Measurements from ENCODE around the gene SOWAHA.
"Not testable (repeated sequence)": the region's sequence is repeated elsewhere in the genome, so short reads cannot be mapped to it uniquely, and the experiment has no call there.

Gene SOWAHA

DNA sequence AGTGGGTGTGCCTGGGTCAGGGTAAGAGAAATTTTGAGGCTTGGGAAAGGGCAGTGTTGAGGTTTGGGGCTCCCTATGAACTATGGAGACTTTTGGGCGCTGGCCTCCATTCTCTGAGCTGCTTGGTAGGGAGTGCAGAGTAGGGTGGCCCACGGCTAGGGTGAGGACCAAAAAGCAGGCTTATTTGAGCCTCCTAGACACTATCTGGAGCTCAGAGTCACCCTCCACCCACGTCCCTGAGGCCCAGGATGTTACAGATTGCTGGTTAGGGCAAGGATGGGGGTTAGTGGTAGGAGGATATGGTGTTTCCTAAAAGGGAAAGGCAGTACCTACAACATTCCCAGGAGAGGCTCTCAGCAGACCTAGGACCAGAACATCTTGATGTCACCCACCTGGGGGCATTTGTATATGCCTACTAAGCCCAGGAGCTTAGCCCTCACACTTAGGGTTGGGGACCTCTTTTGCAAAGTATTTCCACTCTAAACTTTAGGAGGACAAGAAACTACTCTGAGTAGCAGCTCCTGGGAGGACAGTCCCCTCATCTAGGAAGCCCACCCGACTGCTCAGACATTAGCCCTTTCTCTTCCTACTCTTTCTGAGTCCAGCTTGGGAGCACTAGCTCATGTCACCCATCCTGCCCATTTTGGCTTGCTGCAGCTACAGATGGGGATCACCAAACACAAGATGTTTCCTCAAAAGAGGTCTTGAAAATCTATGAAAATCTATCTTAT, 15.0 kb downstream of the SOWAHA start:
- DNase-seq, result no peak

DNA sequence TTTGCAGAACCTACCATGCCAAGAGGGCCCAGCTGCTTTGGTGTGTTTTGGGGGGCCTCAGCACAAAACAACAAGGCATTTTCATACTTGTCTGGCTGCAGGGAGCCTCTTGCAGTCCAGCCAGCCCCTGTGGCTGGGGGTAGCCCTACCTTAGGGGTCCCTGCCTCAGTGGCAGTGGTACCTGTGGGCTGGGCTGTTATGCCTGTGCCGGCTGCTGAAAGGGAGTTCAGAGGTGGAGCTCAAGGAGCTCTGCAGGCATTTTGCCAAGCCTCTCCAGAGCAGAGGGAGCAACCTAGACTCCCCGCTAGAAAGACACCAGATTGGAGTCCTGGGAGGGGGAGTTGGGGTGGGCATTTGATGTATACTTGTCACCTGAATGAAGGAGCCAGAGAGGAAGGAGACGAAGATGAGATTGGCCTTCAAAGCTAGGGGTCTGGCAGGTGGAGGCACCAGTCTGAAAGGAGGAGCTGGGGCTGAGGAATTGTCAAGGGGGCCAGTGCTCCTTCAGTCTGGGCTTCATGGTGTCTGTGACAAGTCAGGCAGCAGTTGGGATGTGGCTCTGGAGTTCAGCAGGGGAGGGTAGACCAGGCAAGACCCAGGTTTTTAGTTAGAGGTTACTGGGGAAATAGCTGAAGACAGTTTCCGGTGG, 15.9 kb downstream of the SOWAHA start:
- DNase-seq, result no peak

DNA sequence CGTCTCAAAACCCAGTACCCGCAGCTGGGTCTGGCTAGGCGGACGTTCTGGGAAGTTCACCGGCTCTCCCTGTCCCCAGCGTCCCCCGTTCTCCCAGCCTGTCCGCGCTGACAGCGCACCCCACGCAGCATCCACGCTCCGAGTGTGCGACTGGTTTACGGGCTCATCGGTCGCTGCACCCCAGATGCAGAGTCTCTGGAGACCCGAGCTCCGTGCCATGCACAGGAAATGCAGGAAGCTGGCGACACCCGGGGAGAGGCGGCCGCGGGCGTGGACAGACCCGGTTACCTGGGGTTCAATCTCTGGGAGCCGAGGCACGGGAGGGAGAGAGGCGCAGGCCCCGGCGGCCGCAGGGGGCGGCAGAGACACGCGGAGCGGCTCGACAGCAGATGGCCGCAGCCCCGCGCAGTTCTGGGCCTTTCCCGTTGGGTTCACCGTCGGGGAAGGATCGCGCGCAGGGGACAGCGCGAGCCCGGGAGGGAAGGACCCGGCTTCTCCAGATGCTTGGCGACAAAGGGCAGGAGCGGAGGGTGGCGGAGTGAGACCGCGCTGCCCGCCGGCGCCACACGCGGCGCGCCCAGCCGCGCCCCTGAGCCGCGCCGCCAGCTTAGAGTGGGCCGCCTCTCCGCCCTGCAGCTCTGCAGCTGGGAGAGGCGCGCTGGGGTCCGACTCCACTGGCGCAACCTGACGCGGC, 16.8 kb downstream of the SOWAHA start:
- peak; percentile 63 to 65 for DNase-seq

DNA sequence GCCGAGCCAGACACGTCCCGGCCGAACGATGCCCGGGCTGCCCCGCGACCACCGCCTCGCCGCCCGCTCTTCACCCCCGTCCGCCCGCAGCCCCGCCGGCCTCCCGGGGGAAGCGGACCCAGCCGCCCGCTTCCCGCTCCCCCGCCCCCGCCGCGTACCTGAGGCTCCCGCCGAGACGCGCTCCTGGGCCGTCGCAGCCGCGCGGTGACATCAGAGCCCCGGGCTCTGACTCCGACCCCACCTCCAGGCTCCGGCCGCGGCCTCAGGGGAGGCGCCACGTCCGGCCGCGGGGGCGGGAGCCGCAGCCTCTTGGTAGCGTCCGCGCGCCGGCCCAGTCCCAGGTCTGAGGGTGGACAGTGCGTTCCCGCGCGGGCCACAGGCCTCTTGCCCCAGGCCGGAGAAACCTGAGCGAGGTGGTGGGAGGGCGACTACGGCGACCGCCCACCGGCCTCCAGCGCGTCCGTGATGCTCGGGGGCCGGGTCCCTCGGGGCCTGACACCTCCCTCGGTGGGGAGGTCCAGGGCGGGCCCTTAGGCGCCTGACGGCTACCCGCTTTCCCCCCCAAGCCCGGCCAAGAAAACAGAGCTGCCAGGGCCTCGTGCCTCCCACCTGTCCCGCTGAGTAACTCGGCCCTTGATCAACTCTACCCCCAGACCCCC, 17.5 kb downstream of the SOWAHA start, which contains the start of gene SHROOM1:
TSS of gene SHROOM1 (minus strand) at position 212 of the 659 bp plus-strand sequence. CDS start 4,507 bp downstream, outside the sequence.
- no peak for DNase-seq

DNA sequence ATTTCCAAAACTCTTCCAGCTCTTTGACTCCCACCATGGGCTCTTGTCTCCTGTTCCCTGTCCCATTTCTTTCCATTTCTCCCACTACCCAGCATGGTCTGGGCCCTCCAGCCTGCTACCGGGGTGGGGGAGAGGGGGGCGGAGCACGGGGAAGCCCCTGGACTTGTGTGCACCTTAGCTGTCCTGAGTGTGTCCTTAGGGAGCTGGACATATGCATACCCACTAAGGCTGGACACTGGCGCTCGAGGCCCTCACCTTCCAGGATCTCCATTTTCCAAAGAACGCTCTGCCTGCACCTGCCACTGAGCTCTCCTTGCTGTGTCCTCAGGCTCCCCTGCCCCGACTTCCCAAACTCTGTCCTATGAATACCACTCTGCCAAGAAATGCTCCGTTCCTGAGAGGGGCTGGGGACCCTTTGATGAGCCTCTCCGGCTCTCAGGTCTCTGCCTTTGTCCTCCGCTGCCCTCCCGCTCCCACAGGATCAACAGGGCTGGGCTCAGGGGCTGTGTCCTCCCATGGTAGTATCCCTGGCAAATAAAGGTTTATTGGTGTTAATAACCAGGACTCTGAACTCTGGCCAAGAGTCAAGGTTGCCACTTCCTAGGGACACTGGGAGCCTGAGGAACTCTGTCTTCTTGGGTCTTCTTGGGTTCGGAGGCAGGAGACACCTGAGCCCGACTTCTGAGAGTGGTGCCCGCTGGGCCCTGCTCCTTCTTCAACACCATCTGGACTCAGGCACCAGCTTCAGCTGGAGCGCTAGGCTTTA, 18.2 kb downstream of the SOWAHA start:
- DNase-seq, result no peak

DNA sequence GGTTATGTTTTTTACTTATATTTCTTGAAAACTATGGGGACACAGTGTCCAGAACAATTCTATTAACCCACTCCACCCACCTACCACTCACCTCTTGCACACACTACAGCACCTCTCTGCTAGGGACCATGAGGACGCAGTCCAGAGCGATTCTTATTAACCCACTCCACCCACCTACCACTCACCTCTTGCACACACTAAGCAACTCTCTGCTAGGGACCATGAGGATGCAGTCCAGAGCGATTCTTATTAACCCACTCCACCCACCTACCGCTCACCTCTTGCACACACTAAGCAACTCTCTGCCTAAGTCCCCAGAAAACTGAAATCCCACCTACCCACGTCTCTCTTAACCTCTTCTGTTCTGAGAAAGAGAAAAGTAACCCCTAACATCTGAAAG, 19.5 kb downstream of the SOWAHA start:
- DNase-seq, result no peak

DNA sequence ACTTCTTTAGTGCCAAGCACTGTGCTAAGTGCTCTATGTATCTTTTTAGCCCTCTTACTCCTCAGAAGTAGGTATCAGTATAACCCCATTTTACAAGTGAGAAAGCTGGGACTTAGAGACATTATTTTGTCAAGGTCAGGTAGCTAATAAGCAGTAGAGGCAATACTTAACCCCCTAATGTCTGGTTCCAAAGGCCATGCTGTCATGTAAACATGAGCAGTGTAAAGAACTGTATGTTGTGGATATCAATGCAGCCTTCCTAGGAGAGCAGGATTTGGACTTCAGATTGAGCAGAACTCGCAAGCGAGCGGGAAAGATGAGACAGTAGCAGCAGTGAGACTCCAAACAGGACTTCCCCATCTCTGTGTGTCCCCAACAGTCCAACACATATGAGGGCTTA, 21.0 kb downstream of the SOWAHA start:
- no peak for DNase-seq

DNA sequence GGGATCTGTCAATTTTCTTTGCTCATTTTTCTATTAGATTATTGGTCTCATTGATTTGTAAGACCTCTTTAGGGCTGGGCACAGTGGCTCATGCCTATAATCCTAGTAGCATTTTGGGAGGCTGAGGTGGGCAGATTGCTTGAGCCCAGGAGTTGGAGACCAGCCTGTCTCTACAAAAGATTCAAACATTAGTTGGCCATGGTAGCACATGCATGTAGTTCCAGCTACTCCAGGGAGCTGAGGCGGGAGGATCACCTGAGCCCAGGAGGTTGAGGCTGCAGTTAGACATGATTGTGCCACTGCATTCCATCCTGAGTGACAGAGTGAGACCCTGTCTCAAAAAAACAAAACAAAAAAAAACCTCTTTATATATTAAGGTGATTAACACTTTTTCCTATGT, 23.8 kb downstream of the SOWAHA start:
- no peak for DNase-seq

DNA sequence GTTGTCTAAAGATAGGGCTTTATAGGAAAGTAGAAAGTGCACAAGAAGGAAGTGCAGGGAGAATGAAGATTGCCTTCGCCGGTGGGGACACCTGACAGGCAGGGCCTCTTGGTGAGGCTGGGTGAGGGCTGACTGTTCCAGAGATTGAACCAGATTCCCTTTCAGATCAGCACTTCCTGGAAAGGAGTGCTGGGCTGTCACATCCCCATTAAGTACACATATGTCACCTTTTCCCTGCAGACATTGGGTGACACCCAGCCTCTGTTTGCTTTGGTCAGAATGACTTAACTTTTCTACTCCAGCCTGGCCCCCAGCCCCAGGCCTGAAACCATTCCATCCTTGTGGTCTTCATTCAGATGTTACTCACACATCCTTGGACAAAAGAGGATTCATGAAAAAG, 24.8 kb downstream of the SOWAHA start:
- no peak for DNase-seq

DNA sequence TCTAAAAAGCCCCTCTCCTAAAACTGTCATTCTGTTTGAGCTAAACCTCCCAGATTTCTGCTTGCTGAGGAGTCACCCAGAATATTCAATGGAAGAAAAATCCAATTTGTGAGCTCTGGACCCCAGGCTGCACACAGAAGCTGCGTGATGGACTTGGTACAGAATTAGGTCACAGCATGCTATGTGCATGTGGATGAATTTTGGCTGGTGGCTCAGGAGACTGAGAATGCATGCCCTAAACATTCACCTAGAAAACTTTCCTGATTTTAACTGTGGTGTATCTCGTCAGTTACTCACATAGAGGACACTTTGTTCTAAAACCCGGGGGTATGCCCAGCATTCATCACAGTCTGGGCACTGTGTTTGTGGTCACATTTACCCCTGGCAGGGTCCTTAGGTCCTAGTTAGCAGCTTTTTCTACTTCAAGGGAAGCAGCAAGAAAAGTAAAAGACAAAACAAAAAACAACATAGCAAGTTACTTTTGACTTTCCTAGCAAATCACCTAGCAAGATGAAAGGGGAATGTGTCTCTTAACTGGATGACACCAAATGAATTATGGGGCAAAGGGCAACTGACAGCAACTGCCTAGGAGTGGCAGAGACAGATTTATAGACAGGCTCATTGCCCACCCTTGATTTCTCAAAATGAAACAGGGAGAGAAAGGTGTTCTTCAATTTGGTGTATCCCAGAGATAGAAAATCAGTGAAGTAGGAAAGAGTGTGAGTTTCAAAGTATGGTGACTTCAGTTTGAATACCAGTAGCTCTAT, 25.6 kb downstream of the SOWAHA start:
- no peak for DNase-seq

DNA sequence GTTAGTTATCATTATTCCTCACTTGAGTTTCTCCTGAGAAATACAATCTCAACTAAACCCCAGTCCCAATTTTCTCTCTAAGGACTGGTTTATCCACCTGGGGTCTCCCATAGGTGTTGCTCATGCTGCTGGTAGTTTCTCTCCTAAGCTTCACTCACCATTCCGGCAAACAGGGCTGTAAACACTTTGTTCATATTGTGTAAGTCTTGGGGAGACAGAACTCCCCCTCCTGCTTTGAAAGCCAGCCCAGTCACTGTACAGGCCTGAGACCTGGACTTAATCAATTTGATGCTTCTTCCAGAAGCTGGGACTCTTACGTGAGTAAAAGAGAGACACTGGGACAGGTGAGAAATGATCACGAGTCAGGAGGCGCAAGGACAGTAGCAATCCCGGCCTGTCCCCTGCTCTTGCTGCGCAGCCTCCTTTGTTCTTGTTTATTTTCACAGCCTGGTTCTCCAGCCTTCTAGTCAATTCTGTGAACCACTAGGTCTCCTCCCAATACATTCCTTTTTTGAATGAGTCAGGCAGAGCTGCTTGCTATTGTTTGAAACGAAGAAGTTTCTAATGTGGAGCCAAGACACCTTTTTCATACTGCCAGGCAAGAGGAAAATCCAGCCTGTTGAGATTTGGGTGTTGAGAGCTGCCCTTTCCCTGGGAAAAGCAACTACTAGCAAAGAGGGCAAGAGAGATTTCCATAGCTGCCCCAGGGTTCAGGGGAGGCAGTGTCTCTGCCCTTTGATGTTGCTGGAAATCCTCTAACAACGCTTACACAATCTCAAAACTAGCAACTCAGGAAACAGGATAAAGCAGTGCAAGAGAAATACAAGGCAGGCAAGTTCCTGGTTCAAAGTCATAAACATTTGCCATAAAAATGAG, 26.6 kb downstream of the SOWAHA start:
- DNase-seq, result no peak

DNA sequence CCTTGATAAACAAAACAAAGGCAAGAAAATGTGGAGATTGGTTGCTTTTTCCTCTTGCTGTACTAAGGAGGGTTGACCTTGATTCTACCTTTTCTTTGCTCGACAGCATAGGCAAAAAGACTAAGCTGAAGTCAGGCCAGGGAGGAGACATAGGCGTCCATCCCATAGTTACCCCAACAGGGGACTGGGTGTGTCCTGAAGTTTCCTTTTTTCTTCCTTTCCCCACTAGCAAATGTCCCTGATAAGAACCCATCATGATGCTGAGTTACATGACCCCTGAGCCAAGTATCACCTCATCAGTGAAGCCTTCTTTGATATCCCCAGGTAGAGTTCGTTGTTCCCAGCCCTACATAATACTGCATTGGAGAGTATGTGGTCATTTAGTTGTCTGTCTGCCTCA, 27.2 kb downstream of the SOWAHA start:
- no peak for DNase-seq

DNA sequence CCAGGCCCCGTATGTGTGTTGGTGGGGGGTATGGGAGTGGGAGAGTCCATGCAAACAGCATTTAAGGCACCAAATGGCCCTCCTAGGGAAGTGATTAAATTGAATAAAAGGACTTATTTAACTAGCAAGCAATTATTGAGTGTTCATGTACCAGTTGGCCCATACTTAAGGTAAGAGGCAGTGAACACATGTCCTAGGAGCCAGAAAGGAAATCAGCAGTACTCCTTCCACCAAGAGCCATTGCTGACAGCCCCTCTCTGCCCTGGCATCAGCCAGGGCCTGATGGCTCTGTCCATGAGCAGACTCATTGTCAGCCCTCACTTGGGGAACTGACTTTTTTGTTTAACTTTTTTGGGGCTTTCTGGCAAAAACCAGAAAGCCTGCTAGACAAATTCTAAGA, 27.8 kb downstream of the SOWAHA start:
- no peak for DNase-seq

DNA sequence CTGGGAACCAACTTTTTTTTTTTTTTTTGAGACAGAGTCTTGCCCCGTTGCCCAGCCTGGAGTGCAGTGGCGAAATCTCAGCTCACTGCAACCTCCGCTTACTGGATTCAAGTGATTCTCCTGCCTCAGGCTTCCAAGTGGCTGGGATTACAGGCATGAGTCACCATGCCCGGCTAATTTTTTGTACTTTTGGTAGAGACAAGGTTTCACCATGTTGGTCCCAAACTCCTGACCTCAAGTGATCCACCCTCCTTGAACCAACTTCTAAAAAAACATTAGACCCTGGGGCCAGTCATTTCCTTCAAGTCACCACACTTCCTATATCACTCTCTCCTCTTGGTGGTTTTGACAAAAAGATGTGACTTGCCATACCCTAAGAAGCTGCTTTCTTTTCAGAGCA, 28.2 kb downstream of the SOWAHA start:
- no peak for DNase-seq

DNA sequence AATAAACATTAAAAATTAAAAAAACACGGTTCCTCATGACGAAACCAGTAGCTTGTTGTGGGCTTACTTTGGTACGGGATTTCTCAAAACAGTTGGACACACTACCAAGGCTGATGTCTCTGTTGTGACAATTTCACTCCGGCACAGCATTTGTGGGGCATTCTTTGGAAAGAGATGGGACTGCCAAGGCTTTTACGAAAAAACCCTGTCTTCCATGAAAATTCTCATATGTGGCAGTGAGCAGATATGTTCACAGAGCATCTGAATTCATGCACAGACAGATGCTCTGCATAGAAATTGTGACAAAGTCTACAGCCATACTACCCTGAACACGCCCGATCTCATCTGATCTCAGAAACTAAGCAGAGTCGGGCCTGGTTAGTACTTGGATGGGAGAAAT, 35.2 kb downstream of the SOWAHA start:
- DNase-seq, result no peak

DNA sequence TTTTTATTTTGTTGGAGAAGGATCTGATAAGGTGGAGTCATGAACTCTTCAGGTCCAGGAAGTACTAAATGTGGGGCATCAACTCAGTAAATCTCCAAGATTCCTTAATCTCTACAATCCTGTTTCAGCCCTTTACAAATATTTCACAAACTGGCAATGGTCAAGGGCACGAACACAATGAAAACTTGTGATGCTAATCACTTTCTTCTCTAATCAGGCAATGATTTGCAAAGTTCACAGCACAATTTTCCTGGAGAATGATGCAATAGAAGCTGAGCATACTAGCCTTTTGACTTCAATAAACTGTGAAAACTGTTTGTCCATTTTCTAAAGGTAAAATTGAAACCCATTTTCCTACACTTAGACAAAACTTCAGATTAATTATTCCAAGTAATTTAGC, 36.2 kb downstream of the SOWAHA start:
- no peak for DNase-seq

DNA sequence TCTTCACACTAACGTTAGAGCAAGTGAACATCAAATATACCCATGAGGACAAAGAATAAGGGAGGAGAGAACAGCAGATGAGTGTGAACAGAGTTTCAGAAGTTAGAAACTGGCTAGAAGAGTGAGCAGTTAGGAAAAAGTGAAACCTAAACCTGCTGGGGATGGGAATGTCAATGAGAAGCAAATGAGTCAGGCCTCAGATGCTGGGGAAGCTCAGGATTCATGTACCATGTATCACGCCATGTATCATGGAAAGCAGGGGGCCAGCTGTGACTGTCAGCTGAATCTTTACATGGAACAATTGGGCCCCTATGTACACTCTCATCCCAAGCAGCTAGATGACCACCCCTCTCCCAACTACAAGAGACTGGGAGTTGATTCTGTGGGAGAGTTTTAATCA, 37.0 kb downstream of the SOWAHA start:
- no peak for DNase-seq

DNA sequence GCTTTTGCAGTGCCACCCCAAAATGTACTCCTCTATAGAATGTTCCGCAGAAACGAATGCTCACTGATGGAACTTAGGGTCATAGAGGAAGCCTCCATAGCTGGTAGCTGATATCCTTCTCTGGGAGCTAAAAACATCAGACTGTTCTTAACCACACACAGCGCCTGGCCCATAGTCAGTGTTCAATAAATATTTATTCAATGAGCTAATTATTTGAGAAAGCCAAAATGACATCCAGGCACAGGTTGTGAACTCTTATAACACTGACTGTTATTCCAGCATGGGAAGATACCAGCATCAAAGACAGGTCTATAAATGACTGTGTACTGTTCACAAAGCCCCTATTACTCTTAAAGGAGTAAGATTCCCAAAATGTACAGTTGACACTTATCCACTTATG, 40.2 kb downstream of the SOWAHA start:
- DNase-seq, result no peak

DNA sequence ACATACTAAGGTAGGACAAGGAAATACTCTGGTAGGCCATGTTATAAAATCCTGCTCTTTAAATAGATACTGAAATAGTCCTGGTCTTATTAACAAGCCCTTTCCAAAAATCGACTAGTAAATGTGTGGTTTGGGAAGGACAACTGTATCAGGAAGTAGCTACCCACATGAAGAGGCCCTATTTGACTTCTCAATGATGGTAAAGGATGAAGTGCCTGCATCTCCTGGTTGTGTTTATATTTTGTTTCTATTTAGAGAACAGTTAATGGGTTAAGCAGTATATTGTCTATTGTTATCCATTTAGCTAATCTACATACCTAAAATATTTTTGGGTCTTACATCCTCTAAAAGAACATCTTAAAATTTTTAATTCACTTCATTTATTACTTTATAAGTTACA, 40.7 kb downstream of the SOWAHA start:
- DNase-seq, result no peak

DNA sequence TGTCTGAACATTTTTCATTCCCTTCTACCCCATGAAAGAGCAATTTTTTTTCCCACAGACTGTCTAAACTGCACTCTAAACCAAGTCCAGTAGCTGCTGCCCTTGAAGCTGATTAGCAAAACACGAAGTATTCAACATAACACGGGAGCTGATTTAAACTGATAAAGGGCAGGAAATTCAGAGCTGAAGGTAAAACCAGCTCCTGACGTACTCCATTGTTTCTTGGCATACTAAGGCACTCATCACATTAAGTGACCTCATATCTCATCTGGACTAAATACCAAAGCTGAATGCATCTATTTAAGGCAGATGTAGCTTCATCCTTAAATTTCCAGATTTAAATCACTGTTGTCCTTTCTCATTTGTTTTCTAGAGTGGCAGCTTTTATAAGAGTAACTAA, 41.2 kb downstream of the SOWAHA start:
- DNase-seq, result no peak

DNA sequence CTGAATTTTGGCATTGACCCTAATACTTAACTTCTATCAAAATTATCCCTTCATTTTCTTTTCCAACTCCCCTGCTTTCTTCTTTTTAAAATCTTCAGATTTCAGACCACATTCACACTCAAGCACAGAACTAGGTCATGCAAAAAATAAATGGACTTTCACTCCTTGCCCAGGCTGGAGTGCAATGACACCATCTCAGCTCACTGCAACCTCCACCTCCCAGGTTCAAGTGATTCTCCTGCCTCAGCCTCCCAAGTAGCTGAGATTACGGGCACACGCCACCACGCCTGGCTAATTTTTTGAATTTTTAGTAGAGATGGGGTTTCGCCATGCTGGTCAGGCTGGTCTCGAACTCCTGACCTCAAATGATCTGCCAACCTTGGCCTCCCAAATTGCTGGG, 41.9 kb downstream of the SOWAHA start:
- DNase-seq, result not testable (repeated sequence)

Measured in stimulated activated CD4-positive, alpha-beta T cell treated with anti-CD3 and anti-CD28 coated beads, Interleukin-2, amount 100 ng/mL, for 48 hours (primary cell).